ENCODE data around the gene TFCP2L1. TPM values are rescaled to one million over a fixed set of nuclear protein-coding genes. Genes with fewer than 3 reads are reported as not detected.

The TFCP2L1 gene
- total RNA-seq, 1 donor from 2014 or later, result 0.02 TPM

GRCh38 chr2:121294881-121295840 lies 10.2 kb upstream of the TFCP2L1 start:
- peaks cover 44% of the 10 kb centered on the region for H3K27me3 Mint-ChIP-seq (ENCODE audit: low read depth)
- no peaks in the 10 kb centered on the region for H3K36me3 Mint-ChIP-seq (ENCODE audit: low read depth)
- no peaks in the 10 kb centered on the region for H3K4me1 Mint-ChIP-seq (ENCODE audit: low read depth)
- DNase-seq (ENCODE audit: low spot score), result no peak
- no peak overlapping the region for H3K27ac Mint-ChIP-seq (ENCODE audit: unreplicated experiment)
- no peak for TF ChIP-seq CTCF (IDR thresholded peaks at IDR 0.05)
- no peak overlapping the region for H3K4me3 Mint-ChIP-seq (ENCODE audit: unreplicated experiment)
- H3K9me3 Mint-ChIP-seq (ENCODE audit: low read depth), result no peaks in the 10 kb centered on the region

GRCh38 chr2:121293450-121294325 lies 8.7 kb upstream of the TFCP2L1 start:
- H3K4me1 Mint-ChIP-seq (ENCODE audit: low read depth), result no peaks in the 10 kb centered on the region
- no peak overlapping the region for H3K27ac Mint-ChIP-seq (ENCODE audit: unreplicated experiment)
- no peak for TF ChIP-seq CTCF (IDR thresholded peaks at IDR 0.05)
- peaks cover 39% of the 10 kb centered on the region for H3K27me3 Mint-ChIP-seq (ENCODE audit: low read depth)
- DNase-seq (ENCODE audit: low spot score), result no peak
- no peak overlapping the region for H3K4me3 Mint-ChIP-seq (ENCODE audit: unreplicated experiment)
- H3K9me3 Mint-ChIP-seq (ENCODE audit: low read depth), result no peaks in the 10 kb centered on the region
- no peaks in the 10 kb centered on the region for H3K36me3 Mint-ChIP-seq (ENCODE audit: low read depth)

- H3K9me3 Mint-ChIP-seq (ENCODE audit: low read depth), result no peaks in the 10 kb centered on the region
- peaks cover 35% of the 10 kb centered on the region for H3K27me3 Mint-ChIP-seq (ENCODE audit: low read depth)
- TF ChIP-seq CTCF (IDR thresholded peaks at IDR 0.05), result no peak
- H3K27ac Mint-ChIP-seq (ENCODE audit: unreplicated experiment), result no peak overlapping the region
- H3K36me3 Mint-ChIP-seq (ENCODE audit: low read depth), result no peaks in the 10 kb centered on the region
- DNase-seq (ENCODE audit: low spot score), result no peak
- H3K4me1 Mint-ChIP-seq (ENCODE audit: low read depth), result no peaks in the 10 kb centered on the region
- H3K4me3 Mint-ChIP-seq (ENCODE audit: unreplicated experiment), result no peak overlapping the region
These were observed 6.2 kb upstream of the TFCP2L1 start for GRCh38 chr2:121291251-121291580.

GRCh38 chr2:121289271-121289670 lies 4.3 kb upstream of the TFCP2L1 start:
- no peaks in the 10 kb centered on the region for H3K36me3 Mint-ChIP-seq (ENCODE audit: low read depth)
- no peak for TF ChIP-seq CTCF (IDR thresholded peaks at IDR 0.05)
- no peak for DNase-seq (ENCODE audit: low spot score)
- peaks cover 1% of the 10 kb centered on the region for H3K4me1 Mint-ChIP-seq (ENCODE audit: low read depth)
- H3K9me3 Mint-ChIP-seq (ENCODE audit: low read depth), result no peaks in the 10 kb centered on the region
- H3K27ac Mint-ChIP-seq (ENCODE audit: unreplicated experiment), result no peak overlapping the region
- no peak overlapping the region for H3K4me3 Mint-ChIP-seq (ENCODE audit: unreplicated experiment)
- H3K27me3 Mint-ChIP-seq (ENCODE audit: low read depth), result peaks cover 35% of the 10 kb centered on the region
